ENCODE data around the gene ARHGAP24.

ARHGAP24 gene

DNA sequence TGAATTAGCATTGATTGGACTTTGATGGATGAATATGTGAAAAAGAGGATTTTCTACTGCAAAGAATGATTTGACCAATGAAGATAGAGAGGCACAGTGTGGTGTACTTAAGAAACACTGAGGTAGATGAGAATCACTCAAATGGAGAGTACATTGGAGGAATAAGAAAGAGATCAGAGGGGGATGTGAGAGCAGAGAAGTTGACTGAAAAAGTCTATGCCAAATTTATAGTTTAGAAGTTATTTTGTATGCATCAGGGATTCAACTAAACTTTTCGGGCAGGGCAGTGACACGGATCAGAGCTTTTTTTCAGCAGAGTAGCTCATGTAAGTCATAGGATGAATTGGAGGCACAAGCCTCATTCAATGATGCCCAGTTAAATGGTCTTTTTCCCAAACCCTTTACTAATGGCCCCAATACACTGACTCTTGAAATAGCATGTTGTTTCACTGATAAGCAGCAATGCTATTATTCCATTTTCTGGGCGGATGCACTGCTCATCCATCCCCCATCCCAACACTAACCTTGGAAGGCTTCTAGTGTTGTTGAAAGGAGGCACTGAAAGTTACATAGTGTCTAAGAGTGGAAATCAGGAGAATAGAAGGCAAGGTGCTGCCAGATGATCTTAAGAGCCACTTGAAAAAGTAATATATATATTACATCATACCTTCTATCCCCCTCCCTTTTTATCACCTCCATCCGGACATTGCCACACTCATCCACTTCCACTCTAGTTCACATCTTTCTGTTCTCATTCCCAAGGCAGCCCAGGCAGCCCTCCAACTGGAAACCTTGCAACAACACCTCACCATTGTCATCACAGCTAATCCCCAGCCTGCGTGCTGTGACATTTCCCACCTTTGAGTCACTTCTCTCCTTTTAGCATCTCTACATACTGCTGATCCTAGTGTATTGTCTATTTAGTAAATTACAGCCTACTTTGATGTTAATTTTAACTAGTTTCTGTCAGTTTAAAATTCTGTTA lies 46.1 kb downstream of the ARHGAP24 start:
- no peak for DNase-seq

DNA sequence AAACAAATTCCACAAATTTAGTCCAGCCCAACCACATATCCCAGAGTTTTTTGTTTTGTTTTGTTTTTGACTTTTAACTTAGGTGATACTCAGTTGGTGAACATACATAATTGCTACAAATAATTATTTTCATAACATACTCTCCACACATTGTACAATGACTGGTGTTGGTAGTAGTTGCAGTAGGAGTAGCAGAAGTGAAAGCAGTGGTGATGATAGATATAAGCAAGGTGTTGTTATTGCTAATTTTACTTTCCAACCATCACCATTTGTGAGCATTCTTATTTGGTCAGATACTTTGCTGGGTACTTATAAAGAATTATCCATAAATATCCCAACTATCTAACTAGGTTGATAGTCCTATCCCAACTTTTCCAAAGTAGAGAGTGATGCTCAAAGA lies 47.3 kb downstream of the ARHGAP24 start:
- no peak for DNase-seq

DNA sequence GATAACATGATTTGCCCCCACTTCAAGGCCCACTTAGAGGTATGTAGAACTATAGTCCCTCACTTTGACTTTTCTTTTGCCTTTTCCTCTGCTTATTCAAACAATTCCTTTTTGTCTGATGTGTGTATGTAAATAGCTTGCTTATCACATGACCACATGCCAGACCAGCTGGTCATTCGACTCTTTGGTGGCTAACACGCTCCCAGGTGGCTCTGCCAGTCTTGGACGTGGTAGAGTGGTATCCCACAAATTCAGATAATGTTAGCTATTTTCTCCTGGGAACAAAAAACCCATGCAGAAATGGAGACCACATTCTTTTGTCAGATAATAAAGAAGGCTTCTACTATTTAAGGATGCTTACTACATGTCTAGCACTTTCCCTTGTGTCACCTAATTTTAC lies 47.9 kb downstream of the ARHGAP24 start:
- no peak for DNase-seq

DNA sequence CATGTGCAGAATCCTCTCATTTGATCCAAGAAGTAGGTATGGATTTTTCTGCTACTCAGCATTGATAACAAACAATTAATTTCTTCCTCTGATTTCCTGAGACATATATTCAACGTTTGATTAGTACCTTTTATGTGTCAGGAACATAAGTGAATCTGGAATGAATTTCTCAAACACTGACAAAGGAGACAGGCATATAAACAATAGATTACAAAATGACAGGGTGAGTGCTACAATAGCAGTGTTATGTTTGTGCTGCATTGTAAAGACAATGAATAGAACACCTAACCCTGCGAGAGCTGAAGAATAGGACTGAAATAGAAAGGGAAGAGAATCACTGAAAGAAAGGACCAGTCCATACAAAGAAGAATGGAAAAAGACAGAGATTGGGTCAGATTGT lies 52.9 kb downstream of the ARHGAP24 start:
- DNase-seq: no peak

DNA sequence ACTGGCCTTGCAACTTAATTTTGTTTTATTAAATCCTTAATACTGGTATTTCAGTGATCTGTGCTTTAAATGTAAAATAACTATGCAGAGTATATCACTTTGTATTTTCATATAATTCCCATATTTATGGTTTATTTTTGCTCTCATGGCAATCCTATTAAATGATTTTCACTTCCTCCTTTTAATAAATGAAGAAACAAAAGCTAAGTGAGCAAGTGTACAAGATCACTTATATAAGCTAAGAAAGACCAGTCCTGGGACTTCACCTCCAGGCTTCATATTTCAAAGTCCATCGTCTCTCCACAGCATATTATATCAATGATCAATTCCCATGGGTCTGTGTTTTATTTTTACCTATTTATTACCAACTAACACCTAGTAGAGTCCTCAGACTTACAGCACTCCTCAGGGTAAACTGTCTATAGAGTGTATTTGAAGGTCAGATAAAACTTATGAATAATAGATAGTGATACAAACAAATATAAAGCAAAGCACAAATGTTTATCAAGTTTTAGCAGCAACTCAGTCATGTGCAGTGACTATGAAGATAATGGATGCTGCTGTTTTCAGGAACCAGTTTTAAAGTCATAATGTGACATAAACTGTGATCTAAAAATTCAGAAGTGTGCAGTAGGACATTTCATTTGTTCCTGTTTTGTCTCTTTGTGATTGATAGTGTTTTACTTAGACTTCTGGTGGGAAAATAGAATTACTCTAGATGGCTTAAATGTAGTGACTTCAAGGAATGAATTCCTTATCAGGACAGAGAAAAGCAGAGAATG lies 56.8 kb downstream of the ARHGAP24 start:
- DNase-seq: no peak

DNA sequence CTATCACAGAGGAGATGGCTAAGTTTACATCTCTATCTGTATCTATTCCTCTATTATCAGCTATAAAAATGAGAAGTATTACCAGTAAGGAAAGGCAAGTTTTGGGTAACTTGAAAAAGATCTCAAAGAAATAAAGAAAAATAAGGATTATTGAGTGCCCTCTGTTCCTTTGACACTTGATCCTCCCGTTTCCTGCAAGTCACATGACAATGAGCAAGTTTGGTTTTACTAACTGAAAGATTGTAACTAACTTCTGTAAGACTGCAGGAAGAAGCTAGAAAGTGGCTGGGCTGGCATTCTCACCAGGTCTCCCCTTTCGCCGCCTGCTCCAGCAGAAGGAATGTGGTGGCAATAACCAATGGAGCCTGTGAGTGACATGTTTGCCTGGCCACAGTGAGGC lies 59.2 kb downstream of the ARHGAP24 start:
- DNase-seq: no peak

DNA sequence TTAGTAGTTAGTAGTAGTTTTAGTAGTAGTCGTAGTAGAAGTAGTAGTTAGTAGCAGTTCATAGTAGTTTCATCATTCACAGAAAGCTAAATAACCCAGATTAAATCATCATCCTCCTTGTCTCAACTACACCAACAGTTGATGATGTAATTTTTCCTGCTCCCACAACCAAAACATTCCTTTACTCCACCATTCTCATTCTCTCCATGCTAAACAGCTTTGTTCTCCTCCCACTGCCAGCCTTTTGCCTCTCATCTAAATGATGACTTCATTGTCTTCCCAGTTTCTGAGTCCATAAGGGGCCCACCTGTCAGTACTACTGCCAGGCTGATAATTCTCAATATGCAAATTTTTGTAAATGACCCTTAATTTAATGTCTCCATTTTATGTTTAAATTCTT lies 68.9 kb downstream of the ARHGAP24 start:
- DNase-seq: no peak

DNA sequence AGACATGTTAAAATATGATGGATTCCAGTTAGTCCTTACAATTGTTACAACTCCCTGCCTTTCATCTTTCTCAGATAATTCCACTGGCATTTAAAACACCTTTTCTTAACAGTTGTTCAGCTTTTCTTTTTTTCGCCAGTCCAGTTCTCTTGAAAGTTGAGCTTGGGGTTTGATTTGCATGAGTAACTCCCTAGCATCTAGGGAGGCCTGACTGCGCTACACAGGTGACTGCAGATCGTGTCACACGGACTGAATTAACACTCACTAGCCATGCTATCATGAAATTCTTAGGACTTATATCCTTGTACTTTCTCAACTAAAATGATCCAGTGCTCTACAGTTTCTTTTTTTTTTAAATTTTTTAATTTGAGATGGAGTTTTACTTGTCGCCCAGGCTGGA lies 69.8 kb downstream of the ARHGAP24 start:
- no peak for DNase-seq

DNA sequence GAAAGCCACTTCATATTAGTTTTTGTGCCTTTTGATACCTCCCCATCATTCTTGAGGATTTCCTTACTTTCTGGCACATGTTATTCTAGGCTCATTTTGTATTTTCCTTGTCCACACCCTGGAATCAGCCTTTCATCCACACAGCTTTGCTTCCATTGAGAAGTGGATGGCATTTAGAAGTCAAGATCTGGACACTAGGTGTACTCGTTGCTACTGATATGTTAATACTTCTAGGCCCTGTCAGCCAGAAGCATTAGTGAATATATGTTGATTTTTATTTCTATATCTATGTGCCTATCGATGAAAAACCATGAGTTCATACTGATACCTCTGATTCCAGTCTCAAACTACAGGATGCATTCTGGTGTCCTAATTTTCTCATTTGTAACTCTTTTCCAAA lies 73.2 kb downstream of the ARHGAP24 start:
- no peak for DNase-seq

DNA sequence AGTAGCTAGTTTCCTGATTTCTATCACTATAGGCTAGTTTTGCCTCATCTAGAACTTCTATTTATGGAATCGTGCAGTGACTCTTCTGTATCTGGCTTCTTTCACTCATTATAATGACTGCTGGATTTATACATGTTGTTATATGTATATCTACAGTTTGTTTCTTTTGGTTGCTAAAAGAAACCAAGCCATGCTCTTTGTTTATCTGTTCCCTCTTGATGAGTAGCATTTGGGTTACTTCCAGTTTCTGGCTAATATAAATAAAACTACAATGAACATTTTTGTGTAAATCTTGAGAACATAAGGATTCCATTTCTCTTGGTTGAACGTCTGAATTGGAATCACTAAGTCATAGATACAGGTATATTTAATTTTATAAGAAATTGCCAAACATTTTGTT lies 73.9 kb downstream of the ARHGAP24 start:
- DNase-seq: no peak

DNA sequence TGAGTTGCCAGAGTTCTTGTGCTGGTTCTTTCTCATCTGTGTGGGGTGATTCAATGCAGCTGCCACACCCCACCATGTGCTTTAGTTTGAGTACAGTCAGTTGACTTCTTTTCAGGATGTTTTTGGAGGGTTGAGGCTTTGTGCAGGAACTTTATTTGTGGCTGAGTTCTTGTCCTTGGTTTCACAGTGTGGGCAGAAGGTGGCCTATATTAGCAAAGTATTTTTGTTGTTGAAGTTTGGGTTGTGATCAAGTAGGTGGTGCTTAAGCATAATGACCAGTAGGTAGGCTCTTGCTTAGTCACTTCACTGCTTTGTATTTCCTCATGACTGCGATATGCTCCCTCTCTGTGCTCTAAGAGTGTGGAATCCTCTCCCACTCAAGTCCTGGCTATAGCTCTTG lies 80.3 kb downstream of the ARHGAP24 start:
- no peak for DNase-seq

DNA sequence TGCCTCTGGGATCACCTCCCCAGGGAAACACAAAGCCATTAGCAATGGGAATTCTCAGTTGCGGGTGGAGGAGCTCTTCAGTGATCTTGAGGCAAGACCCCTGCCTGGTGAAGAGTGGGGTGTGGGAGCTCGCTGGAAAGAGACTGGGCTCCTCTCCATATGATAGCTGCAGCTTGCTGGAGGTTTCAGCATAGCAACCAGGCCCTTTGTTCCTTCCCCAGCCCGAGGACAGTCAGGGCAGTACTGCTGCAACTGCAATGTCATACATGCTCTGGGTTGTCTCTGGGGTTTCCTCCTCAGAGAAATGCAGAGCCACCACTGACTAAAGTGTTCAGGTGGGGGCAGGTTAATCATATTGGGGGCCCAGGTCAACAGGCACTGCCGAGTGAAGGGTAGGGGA lies 81.3 kb downstream of the ARHGAP24 start:
- no peak for DNase-seq

DNA sequence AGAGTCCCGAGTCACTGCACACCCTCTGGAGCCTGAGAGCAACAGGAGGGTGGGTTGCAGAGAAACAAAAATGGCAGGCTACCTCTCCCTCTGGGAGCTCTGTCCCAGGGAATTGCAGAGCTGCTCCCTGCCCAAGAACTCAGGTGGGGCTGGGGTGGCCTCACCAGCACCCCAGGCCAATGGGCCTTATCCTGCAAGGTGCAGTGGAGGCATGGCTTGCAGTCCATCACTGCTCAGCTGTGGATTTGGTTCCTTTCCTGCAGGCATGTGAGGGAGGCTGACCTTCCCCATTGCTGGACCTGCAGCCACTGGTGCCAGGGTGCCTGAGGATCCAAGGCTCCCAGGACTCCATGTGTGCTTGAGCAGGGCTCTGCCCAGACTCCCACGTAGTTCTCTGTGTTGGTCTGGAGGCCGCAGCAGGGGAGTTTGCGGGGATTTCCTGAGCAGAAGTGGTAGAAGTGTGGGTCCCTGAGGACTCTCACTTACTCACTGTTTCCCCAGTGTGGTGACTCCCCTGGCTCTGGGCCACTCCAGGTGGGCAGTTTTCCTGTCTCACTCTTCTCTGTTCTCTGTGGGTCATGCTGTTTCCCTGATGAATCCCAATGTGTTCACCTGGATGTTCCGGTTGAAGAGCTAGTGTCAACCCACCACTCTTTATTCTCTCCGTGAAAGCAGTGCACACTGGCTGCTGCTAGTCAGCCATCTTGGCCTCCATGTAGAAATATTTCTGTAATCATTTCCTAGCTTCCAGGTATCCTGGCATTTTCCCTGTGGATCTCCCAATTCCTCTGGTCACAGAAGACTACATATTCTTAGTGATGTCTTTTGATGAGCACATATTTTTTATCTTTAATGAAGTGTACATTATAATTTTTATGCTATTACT lies 82.3 kb downstream of the ARHGAP24 start:
- no peak for DNase-seq

DNA sequence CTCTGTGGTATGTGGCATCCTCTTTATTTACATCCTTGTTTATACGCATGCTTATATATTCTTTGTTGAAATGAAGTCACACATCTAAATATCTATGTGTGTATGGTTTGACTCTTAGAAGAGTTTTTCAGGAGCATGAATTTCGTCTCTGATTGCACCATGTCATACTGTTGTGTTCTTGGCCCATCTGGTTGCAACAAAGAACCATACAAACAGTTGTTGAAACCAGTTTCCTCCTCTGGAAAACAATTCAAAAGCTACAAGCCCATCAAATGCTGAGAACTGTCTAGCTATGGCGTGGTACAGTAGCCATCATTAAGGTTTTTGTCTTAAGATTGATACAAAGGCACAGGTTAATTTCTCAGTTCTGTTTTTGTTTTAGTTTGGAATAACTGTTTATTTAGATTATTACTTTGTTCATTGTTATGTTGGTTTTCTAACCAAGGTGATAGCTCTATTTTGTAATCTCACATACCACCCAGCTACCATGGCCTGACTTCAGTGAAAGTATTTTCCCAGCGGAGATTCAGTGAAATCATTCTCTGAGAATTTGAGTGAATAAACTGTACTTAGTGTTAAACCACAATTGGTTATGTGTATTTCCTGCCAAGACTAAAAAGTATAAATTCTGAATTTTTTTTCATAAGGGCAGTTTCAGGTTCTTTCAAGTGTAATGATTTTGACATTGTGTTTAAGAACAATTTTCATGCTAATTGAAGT lies 91.0 kb downstream of the ARHGAP24 start:
- DNase-seq: no peak

DNA sequence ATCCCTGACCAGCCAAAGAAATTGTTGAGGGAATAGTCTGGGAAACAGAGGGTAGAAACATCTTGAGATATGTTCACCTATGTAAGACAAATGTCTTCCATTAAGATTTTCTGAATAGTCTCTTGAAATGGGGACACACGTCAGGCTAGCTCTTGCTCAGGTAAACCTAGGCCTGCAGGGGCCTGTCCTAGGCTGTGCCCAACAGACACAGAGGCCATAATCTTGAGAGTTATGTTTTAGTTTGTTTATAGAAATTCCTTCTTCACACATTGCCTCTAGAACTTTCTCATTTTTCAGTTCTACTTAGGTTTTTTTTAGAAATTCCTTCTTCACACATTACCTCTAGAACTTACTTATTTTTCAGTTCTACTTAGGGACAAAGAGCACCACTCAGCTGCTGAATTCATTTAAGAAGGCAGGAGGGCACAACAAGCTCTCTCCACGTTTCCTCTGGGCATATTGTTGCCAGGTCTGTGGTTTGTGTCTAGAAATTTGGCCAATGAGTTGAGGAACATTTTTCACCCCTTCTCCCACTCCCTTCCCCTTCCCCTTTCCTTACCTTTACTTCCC lies 94.9 kb downstream of the ARHGAP24 start:
- no peak for DNase-seq

DNA sequence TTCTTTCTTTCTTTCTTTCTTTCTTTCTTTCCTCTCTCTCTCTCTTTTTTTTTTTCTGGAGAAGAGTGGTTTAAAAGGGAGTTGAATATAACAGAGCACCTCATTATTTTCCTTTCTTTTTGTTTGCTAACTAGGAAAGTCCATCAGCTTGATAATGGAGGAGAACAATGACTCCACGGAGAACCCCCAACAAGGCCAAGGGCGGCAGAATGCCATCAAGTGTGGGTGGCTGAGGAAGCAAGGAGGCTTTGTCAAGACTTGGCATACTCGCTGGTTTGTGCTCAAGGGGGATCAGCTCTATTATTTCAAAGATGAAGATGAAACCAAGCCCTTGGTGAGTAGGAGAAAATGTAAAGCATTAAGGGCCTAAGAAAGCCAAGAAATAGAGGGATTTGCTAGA lies 95.4 kb downstream of the ARHGAP24 start:
- no peak for DNase-seq

DNA sequence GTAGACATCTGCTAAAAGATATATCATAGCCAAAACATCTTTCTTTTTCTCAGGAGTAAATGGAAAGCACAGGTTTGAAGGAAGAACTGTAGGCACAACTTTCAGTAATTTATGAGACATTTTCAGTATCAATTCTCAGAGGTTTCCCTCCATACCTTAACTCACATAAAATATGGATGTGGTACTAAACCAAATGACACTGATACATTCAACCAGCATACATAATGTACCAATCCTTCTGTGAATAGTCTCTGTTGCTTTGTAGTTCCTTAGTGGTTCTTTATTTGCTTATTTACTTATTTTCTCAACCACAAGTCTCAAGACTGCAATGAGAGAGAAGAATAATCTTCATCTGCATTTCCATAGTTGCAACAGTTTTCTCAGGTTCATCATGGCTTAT lies 96.1 kb downstream of the ARHGAP24 start:
- no peak for DNase-seq

DNA sequence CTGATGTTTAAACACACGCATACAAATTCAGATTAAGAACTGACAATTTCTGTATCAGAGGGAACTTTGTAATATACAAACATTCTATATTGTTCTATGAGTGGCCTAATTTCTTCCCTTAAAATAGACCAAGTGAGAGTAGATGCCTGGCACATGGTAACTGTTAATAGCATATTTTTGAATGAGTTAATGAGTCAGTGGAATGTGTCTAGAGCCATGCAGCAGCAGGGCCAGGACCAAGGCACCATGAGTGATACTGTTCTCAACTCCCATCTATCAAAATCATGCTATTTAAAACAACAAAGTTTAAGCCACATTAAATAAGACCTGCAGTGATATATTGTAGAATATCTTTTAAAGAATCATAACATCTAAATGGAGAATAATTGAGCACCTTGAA lies 98.3 kb downstream of the ARHGAP24 start:
- DNase-seq: no peak

DNA sequence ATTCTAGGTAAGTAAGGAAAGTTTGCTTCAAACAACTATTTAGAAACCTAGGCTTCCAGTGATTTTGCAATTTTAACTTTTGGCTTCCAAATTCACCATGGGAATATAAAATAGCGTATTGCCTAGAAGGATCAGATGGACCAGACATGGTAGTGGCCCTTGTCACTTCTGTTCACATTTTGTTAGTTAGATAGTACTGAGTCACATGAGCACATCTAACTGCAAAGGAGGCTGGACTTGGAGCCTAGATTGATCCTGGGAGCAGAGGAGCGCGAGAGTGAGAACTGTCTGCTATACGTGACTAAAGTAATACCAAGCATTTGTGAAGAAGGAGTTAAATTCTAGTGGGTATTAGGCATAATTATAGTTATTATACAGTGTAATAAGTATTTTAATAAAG lies 102.4 kb downstream of the ARHGAP24 start:
- DNase-seq: no peak

DNA sequence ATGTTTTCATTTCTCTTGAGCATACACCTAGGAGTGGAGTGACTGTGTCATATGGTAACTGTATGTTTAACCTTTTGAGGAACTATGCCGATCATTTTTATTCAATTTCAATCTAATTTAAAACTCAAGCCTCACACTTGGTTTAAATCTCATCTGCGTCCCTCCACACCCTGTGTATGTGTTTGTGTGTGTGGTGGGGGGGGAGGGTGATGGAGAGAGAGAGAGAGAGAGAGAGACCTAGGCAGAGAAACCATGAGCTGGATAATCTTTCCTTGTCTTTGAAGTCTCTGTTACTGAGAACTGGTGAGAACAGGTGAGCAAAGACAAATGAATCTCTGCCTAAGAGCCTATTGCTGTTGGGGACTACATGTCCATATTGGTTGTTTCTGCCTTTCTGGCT lies 105.0 kb downstream of the ARHGAP24 start:
- no peak for DNase-seq

DNA sequence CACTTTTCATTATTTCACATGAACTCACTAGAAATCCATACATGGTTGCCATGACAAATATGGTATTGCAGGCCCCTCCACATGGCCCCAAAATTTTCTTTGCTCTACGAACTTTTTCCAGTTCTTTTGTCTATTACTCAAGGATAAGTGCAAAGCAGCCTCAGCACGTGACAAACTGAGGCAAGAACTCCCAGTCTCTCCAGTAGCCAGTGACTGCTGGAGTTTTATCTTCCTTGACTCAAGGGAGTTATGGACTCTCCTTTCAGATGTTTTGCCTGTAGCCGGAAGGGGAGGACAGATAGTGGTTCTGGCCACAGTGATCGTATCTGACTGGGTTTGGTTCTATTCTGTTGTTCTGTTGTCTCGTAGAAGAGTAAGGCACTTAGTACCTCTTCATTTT lies 105.5 kb downstream of the ARHGAP24 start:
- no peak for DNase-seq

DNA sequence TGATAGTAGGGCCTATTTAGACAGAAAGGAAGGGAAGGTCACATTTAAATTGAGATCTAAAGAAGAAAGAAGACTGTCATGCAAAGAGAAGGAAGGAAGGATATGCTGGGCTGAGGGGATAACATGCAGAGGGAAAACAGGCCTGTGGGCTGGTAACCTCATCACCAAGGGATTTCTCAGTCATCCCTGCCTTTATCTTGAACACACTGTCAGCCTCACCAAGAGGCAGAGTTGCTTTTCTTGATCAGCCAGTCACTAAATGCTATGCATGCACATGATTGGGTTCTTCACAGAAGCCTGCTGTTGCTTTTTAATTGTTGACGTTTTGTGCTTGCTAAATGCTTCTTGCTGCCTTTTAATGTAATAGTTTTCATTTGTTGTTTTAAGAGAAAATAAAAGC lies 113.0 kb downstream of the ARHGAP24 start:
- no peak for DNase-seq
